GM23248 (cell line): ENCODE measurements around the gene FZD7.

ENCODE experiments used
- EZH2 ChIP-seq: fragments of 200-600 bp; sonication (generic); IDR thresholded peaks from 2 replicates; pipeline ENCODE4 v1.6.1; 2018; ENCODE audit warnings: antibody characterized with exemption, mild to moderate bottlenecking; ENCODE audit not compliant: insufficient read depth, poor library complexity, severe bottlenecking
- EZH2phosphoT487 ChIP-seq: fragments of 200-600 bp; sonication (generic); IDR thresholded peaks from 2 replicates; pipeline ENCODE4 v1.6.1; 2018; ENCODE audit warnings: antibody characterized with exemption, moderate library complexity, mild to moderate bottlenecking, low read depth; ENCODE audit not compliant: insufficient read depth

- TF ChIP-seq EZH2 = no peak
- TF ChIP-seq EZH2phosphoT487 = no peak
Measured at GRCh38 chr2:202049840-202050239, 16.2 kb downstream of the FZD7 start.
